ENCODE results near the gene MAP3K4.

Gene MAP3K4

GRCh38 chr6:161048641-161049040, 57.1 kb downstream of the MAP3K4 start:
- peak; percentile 54 to 88 for DNase-seq (ENCODE audit: low read depth in 2 of 2)
- TF ChIP-seq CTCF (IDR thresholded peaks at IDR 0.05; ENCODE audit: low read depth, low read length) = no peak
- H3K4me3 ChIP-seq (replicated peaks in 1 of 2; ENCODE audit: low read depth in 2 of 2, low read length in 2 of 2) = no peak overlapping the region

- TF ChIP-seq CTCF (IDR thresholded peaks at IDR 0.05; ENCODE audit: low read depth, low read length) = no peak
- no peak for DNase-seq (ENCODE audit: low read depth in 2 of 2)
- H3K4me3 ChIP-seq (replicated peaks in 1 of 2; ENCODE audit: low read depth in 2 of 2, low read length in 2 of 2) = no peak overlapping the region
Observed at GRCh38 chr6:161050134-161050765, 58.7 kb downstream of the MAP3K4 start.

- H3K4me3 ChIP-seq (replicated peaks in 1 of 2; ENCODE audit: low read depth in 2 of 2, low read length in 2 of 2) = no peak overlapping the region
- DNase-seq (ENCODE audit: low read depth in 2 of 2) = no peak
- TF ChIP-seq CTCF (IDR thresholded peaks at IDR 0.05; ENCODE audit: low read depth, low read length) = no peak
Observed at GRCh38 chr6:161053103-161053502, 61.5 kb downstream of the MAP3K4 start.

- no peak for TF ChIP-seq CTCF (IDR thresholded peaks at IDR 0.05; ENCODE audit: low read depth, low read length)
- no peak for DNase-seq (ENCODE audit: low read depth in 2 of 2)
Observed at GRCh38 chr6:161054876-161055275, 63.3 kb downstream of the MAP3K4 start.

GRCh38 chr6:161056451-161056850, 64.9 kb downstream of the MAP3K4 start:
- no peak for DNase-seq (ENCODE audit: low read depth in 2 of 2)
- no peak for TF ChIP-seq CTCF (IDR thresholded peaks at IDR 0.05; ENCODE audit: low read depth, low read length)
- H3K4me3 ChIP-seq (replicated peaks in 1 of 2; ENCODE audit: low read depth in 2 of 2, low read length in 2 of 2) = no peak overlapping the region

More at GRCh38 chr6:161054876-161055275, 63.3 kb downstream of the MAP3K4 start:
- no peak overlapping the region for H3K4me3 ChIP-seq (replicated peaks in 1 of 2; ENCODE audit: low read depth in 2 of 2, low read length in 2 of 2)

- no peak overlapping the region for H3K4me3 ChIP-seq (replicated peaks in 1 of 2; ENCODE audit: low read depth in 2 of 2, low read length in 2 of 2)
- no peak for TF ChIP-seq CTCF (IDR thresholded peaks at IDR 0.05; ENCODE audit: low read depth, low read length)
- no peak for DNase-seq (ENCODE audit: low read depth in 2 of 2)
Observed at GRCh38 chr6:161057103-161058091, 65.8 kb downstream of the MAP3K4 start.
